Adrenal gland (tissue), 12 donors: ENCODE measurements around the gene APBA2. TPM values are rescaled to one million over a fixed set of nuclear protein-coding genes. Genes with fewer than 3 reads are reported as not detected.

Experiments
- DNase-seq, 7 donors: peaks; one replicate each; pipeline ENCODE4 v3.0.0-alpha.2; 2019 to 2020
- H3K27ac ChIP-seq, 5 donors: fragments of 200-600 bp; sonication (generic) in 4 of 5; 1 replicate in 3 of 5; 2 replicates in 2 of 5; pipeline versions ENCODE4 v1.5.1 to v1.8.0; 2016 to 2020; ENCODE audit warnings: mild to moderate bottlenecking in 1 of 5
- H3K27me3 ChIP-seq: fragments of 200-600 bp; 2 replicates; pipeline ENCODE4 v1.8.0; 2021
- H3K36me3 ChIP-seq, 2 donors: fragments of 200-600 bp; replicated peaks in 1 of 2; 1 replicate in 1 of 2; 2 replicates in 1 of 2; pipeline versions ENCODE4 v1.5.1 to v1.8.0; 2018 to 2022
- H3K4me1 ChIP-seq, 2 donors: fragments of 200-600 bp; replicated peaks in 1 of 2; 1 replicate in 1 of 2; 2 replicates in 1 of 2; pipeline versions ENCODE4 v1.5.1 to v1.8.0; 2018 to 2021
- H3K4me3 ChIP-seq, 4 donors: fragments of 200-600 bp; sonication (generic) in 3 of 4; one replicate each; pipeline ENCODE4 v1.5.1; 2016 to 2018
- H3K9me3 ChIP-seq, 3 donors: fragments of 200-600 bp; sonication (generic) in 1 of 3; replicated peaks in 1 of 3; 1 replicate in 2 of 3; 2 replicates in 1 of 3; pipeline versions ENCODE4 v1.5.1 to v1.8.0; 2016 to 2021
- CTCF ChIP-seq, 6 experiments: fragments of 450-650 bp in 4 of 6; fragments of 200-600 bp in 2 of 6; sonication (generic) in 1 of 6; IDR thresholded peaks; 1 replicate in 5 of 6; 2 replicates in 1 of 6; pipeline versions ENCODE4 v1.5.1 to v1.8.0; 2016 to 2021; ENCODE audit warnings: antibody characterized with exemption in 6 of 6, mild to moderate bottlenecking in 2 of 6, moderate library complexity in 1 of 6
- POLR2A ChIP-seq, 2 donors: fragments of 450-650 bp; IDR thresholded peaks; one replicate each; pipeline ENCODE4 v1.6.1; 2017; ENCODE audit warnings: antibody characterized with exemption in 2 of 2, mild to moderate bottlenecking in 2 of 2, moderate library complexity in 1 of 2
- WGBS, 4 donors: extraction: QIAGEN DNeasy Blood & Tissue Kit in 2 of 4; methylation state at CpG; one replicate each; pipeline versions ENCODE4 v1.1.5 to v1.1.7; 2013 to 2017; 5-methylcytosine and 5-hydroxymethylcytosine counted together
- intact Hi-C, 2 donors: fragments of 100-400 bp; cut with DNase I; formaldehyde crosslinking; loops; one replicate each; pipeline versions ENCODE4 v1.14.1 to v1.15.0; 2022 to 2023
- polyA plus RNA-seq, 3 donors: library from polyadenylated mRNA; stranded (reverse); fragments of 200-250 nt in 2 of 3; fragments of 350-450 nt in 1 of 3; fragmentation: Illumina TruSeq in 1 of 3; extraction: RNeasy Lipid Tissue Mini Kit (QIAGEN cat#74804) in 1 of 3; gene quantifications; one replicate each; pipeline ENCODE4 v1.2.3, GENCODE V29; 2013 to 2014
- total RNA-seq, 9 donors: library from RNA; depleted of rRNA in 4 of 9; stranded (reverse); fragments of >200 nt in 4 of 9; fragments of 120-200 nt in 1 of 9; fragmentation: NEBNext Ultra II Directional in 1 of 9; extraction: Animal tissue kit (Norgen Biotek cat#: 25700) in 1 of 9; gene quantifications; one replicate each; pipeline versions ENCODE4 v1.1.0 to v1.2.4, GENCODE V29; 2013 to 2023
- donor health status: healthy with polysubstance abuse.
- donor health status: Bipolar disorder and iron deficiency.
- donor health status: DM: yes; HTN: yes; CAD: no.
- donor health status: DM: no; HTN: no; CAD: no.
- donor health status: DM: no; HTN: no; CAD: no.
- donor health status: DM: yes; HTN: yes; CAD: no.

The APBA2 gene
- total and polyA plus RNA-seq, 12 donors, result 2.1 to 13.2 (median 4.7) TPM

GRCh38 chr15:29090617-29091466, 205.1 kb downstream of the APBA2 start:
- H3K4me1 ChIP-seq, result no peaks in the 10 kb centered on the region
- no peak for TF ChIP-seq POLR2A (IDR thresholded peaks at IDR 0.05)
- TF ChIP-seq CTCF (IDR thresholded peaks at IDR 0.05), result peak; percentile 19 to 56 (median 50)
- H3K4me3 ChIP-seq, result no peak overlapping the region
- peak in 1 of 7 donors; percentile 6 for DNase-seq
- intact Hi-C loops, result no loop called here
- H3K27me3 ChIP-seq, result no peaks in the 10 kb centered on the region
- no peaks in the 10 kb centered on the region for H3K36me3 ChIP-seq
- WGBS, 4 donors, result 66 to 86% (median 77%) methylated on average over 6 to 15 of the region's 15 CpGs
- H3K27ac ChIP-seq, result no peak overlapping the region
- no peaks in the 10 kb centered on the region for H3K9me3 ChIP-seq

GRCh38 chr15:29091666-29092065, 205.9 kb downstream of the APBA2 start:
- no peak for DNase-seq
- Histone ChIP-seq H3K4me1 (no peaks in the 10 kb centered on the region), H3K4me3 (no peak overlapping the region), H3K36me3 (no peaks in the 10 kb centered on the region), H3K27me3 (no peaks in the 10 kb centered on the region), H3K27ac (no peak overlapping the region), H3K9me3 (no peaks in the 10 kb centered on the region)
- 82 to 94% (median 85%) methylated on average over 8 of the region's 8 CpGs for WGBS, 4 donors
- no peak for TF ChIP-seq POLR2A (IDR thresholded peaks at IDR 0.05)
- no peak for TF ChIP-seq CTCF (IDR thresholded peaks at IDR 0.05)
- intact Hi-C loops, result no loop called here

GRCh38 chr15:29092376-29093064, 206.7 kb downstream of the APBA2 start:
- Histone ChIP-seq H3K9me3 (no peaks in the 10 kb centered on the region), H3K27ac (no peak overlapping the region), H3K4me3 (no peak overlapping the region), H3K27me3 (no peaks in the 10 kb centered on the region), H3K36me3 (no peaks in the 10 kb centered on the region), H3K4me1 (no peaks in the 10 kb centered on the region)
- WGBS, 4 donors, result 92 to 97% (median 94%) methylated on average over 12 to 14 of the region's 14 CpGs
- TF ChIP-seq CTCF (IDR thresholded peaks at IDR 0.05), result no peak
- TF ChIP-seq POLR2A (IDR thresholded peaks at IDR 0.05), result no peak
- intact Hi-C loops, result no loop called here
- no peak for DNase-seq

- TF ChIP-seq POLR2A (IDR thresholded peaks at IDR 0.05) (no peak), CTCF (IDR thresholded peaks at IDR 0.05) (no peak)
- H3K36me3 ChIP-seq, result no peaks in the 10 kb centered on the region
- DNase-seq, result no peak
- no peaks in the 10 kb centered on the region for H3K9me3 ChIP-seq
- H3K27ac ChIP-seq, result no peak overlapping the region
- no peaks in the 10 kb centered on the region for H3K4me1 ChIP-seq
- 90 to 93% (median 91%) methylated on average over 8 to 17 of the region's 17 CpGs for WGBS, 4 donors
- intact Hi-C loops, result no loop called here
- no peaks in the 10 kb centered on the region for H3K27me3 ChIP-seq
- no peak overlapping the region for H3K4me3 ChIP-seq
These were observed 207.3 kb downstream of the APBA2 start for GRCh38 chr15:29093065-29093435.
